ENCODE measurements around the gene CTNNAL1.
"Not testable (repeated sequence)": the region's sequence is repeated elsewhere in the genome, so short reads cannot be mapped to it uniquely, and the experiment has no call there.

The CTNNAL1 gene

GRCh38 chr9:109012876-109013678 is at the start of gene CTNNAL1:
CTNNAL1 (minus strand) TSS chr9:109013499; CDS start chr9:109013442, 57 bp downstream.
- DNase-seq (ENCODE audit: low spot score): peak; percentile 67

DNA sequence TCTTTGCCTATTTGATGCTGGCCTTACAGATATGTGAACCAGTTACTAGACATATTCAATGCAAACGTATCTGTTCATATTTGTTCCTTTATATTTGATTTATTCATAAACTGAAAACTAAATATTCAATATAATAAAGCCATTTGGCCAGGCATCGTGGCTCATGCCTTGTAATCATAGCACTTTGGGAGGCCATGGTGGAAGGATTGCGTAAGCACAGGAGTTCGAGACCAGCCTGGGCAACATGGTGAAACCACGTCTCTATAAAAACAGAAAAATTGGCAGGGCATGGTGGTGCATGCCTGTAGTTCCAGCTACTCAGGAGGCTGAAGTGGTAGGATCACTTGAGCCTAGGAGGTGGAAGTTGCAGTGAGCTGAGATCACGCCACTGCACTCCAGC is 49.2 kb upstream of the CTNNAL1 start:
- no peak for DNase-seq (ENCODE audit: low spot score)

- DNase-seq (ENCODE audit: low spot score): no peak
Measured at GRCh38 chr9:109060191-109060590, 46.9 kb upstream of the CTNNAL1 start.

DNA sequence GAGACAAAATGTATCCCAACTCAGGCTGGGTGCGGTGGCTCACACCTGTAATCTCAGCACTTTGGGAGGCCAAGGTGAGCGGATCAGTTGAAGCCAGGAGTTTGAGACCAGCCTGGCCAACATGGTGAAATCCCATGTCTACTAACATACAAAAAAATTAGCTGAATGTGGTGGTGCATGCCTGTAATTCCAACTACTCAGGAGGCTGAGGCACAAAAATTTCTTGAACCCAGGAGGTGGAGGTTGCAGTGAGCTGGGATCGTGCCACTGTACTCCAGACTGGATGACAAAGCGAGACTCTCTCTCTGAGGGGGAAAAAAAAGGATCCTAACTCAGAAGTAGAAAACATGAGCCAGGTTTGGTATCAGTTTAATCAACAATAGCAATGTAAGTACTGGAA is 39.8 kb upstream of the CTNNAL1 start:
- not testable (repeated sequence) for DNase-seq (ENCODE audit: low spot score)

- DNase-seq (ENCODE audit: low spot score): no peak
Measured at GRCh38 chr9:109052416-109052815, 39.1 kb upstream of the CTNNAL1 start.

GRCh38 chr9:109051733-109052132 is 38.4 kb upstream of the CTNNAL1 start:
- DNase-seq (ENCODE audit: low spot score): no peak

GRCh38 chr9:109050444-109050843 is 37.1 kb upstream of the CTNNAL1 start:
- no peak for DNase-seq (ENCODE audit: low spot score)

GRCh38 chr9:109048822-109049221 is 35.5 kb upstream of the CTNNAL1 start:
- DNase-seq (ENCODE audit: low spot score): no peak

DNA sequence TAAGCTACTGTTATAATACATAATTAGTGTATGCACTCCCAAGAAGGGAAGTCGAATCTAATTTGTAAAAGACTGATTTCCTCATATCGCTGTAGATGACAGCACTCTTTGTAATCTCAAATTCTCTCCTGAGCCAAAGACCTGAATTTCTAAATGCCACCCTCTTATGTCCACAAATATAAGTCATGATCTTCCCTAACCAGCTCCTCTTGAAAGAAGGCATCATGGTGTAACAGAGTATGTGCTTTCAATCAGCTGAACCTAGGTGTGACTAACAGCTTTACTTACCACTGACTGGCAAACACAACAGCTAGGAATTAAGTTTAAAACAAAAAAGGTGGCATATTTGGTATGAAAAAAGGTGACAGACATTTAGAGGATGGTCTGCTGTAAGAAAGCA is 34.0 kb upstream of the CTNNAL1 start:
- no peak for DNase-seq (ENCODE audit: low spot score)

DNA sequence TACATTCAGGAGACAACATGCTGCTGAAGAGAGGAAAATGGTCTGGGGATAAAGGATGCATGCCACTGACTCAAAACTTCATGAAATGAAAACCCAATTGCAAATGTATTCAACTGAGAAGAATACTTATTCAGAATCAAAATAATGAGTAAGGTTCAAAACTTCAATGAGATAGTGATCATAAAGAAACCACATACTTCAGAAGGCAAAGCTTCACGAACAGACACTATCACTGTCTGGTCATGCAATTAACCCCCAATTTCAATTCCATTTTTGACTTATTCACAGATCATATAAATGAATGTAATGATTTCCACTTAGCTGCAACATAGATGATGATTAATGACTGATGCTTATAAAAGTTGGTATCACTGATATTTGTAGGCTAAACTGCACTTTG is 33.0 kb upstream of the CTNNAL1 start:
- DNase-seq (ENCODE audit: low spot score): no peak

- no peak for DNase-seq (ENCODE audit: low spot score)
Measured at GRCh38 chr9:109043578-109043977, 30.3 kb upstream of the CTNNAL1 start.

- no peak for DNase-seq (ENCODE audit: low spot score)
Measured at GRCh38 chr9:109040571-109040970, 27.3 kb upstream of the CTNNAL1 start.

- DNase-seq (ENCODE audit: low spot score): no peak
Measured at GRCh38 chr9:109039539-109039938, 26.2 kb upstream of the CTNNAL1 start.

- no peak for DNase-seq (ENCODE audit: low spot score)
Measured at GRCh38 chr9:109037946-109038715, 24.8 kb upstream of the CTNNAL1 start.

- no peak for DNase-seq (ENCODE audit: low spot score)
Measured at GRCh38 chr9:109036744-109037680, 23.7 kb upstream of the CTNNAL1 start.

DNA sequence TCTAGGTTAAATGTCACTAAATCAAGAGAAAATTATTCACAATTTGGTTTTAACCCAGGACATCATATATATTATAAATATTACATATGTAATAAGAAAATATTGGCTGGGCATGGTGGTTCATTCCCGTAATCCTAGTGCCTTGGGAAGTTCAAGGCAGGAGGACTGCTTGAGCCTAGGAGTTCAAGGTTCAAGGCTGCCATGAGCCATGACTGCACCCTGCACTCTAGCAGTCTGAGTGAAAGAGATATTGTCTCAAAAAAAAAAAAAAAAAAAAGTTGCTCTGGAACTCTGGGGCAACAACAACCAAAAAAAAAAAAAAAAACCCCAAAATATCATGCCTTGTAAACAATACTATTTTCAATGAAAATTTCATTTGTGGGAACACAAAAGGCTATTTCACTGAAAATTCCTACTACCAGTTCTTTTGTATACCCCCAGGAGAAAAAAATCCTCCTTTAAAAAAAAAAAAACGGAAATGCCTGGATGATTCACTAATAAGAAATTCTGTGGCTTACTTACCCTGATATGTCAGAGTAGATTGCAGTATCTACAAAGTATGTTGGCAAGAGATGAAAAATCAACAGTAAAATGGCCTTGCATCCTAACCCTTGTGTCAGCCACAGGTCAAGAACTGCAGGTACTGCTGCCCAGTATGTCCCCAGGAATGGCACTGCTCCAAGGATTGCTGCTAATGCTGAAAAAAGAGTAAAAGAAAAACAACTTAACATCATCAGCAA is 22.6 kb upstream of the CTNNAL1 start:
- DNase-seq (ENCODE audit: low spot score): peak; percentile 76

DNA sequence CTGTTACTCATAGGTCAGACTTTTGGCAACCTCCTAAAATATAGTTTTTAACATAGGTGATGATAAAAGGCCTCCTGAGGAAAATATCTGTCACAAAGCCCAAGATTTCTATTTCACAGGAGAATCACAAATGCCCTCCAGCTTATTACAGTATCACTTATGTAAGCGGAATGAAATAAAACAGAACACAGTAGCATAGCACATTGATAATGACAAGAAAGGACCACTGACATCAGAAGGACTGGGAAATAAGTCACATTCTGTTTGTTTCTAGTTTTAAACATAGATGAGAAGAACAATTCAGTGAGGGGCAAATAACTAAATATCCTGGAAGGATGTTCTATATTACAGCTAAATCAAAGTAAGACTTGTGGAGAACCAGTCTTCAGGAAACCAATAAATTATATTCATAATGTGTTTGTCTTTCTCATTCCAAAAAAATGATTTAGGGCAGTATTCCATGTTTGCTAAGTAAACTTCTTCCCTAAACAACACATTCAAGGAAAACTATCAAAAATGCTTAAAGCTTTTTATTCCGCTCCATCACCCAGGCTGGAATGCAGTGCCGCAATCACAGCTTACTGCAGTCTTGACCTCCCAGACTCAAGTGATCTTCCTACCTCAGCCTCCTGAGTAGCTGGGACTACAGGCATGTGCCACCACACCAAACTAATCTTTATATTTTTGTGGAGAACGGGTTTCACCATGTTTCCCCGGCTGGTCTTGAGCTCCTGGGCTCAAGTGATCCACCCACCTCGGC is 20.8 kb upstream of the CTNNAL1 start:
- no peak for DNase-seq (ENCODE audit: low spot score)

GRCh38 chr9:109031241-109031640 is 17.9 kb upstream of the CTNNAL1 start:
- DNase-seq (ENCODE audit: low spot score): no peak

GRCh38 chr9:109030426-109030825 is 17.1 kb upstream of the CTNNAL1 start:
- no peak for DNase-seq (ENCODE audit: low spot score)

DNA sequence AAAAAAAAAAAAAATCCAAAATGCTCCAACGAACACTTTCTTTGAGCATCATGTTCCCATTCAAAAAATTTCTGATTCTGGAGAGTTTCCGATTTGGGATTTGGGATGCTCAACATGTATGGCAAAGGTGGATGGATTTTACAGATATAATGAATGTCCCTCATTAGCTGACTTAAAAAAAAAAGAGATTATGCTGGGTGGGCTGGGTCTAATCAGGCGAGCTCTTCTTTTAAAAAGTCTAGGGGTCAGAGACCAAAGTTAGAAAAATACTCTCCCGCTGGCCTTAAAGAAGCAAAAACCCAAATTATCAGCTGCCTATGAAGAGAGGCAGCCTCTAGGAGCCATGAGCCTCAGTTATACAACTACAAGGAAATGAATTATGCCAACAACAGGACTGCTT is 15.2 kb upstream of the CTNNAL1 start:
- DNase-seq (ENCODE audit: low spot score): no peak

DNA sequence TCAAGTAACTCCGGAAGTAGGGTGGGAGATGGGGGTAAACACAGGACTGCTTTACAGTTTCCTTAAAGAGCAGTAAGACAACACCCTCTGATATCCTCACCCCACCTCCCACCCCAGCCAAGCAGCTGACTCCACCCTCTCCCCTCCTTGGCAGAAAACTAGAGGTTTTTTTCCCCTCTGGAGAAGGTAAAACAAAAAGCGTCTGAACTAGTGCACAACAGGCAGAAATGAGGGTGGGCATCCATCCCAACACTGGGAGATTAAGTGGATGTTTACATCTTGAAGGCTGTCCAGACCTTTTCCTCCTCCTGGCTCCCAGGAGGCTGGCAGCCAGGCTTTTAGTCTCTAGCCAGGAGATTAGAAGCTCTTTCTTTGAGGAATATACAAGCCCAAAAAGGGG is 13.9 kb upstream of the CTNNAL1 start:
- DNase-seq (ENCODE audit: low spot score): no peak
